Measurements from ENCODE around the gene KDM5A. TPM values are rescaled to one million over a fixed set of nuclear protein-coding genes. Genes with fewer than 3 reads are reported as not detected.
A peak's percentile ranks its signal among the peaks of the same experiment; 100 is the strongest.

The KDM5A gene
- total and polyA plus RNA-seq, 12 donors, result 5.5 to 104 (median 58.3) TPM

DNA sequence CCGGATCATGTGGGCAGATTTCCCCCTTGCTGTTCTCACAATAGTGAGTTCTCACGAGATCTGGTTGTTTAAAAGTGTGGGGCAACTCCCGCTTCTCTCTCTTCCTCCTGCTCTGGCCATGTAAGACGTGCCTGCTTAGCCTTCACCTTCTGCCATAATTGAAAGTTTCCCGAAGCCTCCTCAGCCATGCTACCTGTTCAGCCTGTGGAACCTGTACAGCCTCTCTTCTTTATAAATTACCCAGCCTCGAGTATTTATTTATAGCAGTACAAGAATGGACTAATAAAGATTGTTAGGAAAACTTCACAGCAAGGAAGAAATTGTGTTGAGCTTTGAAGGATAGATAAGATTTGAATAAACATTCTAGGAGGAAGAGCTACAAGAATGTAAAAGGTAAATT is 52.1 kb downstream of the KDM5A start:
- DNase-seq, result no peak
- H3K4me1 ChIP-seq (replicated peaks in 1 of 2), result peaks cover 11 to 30% of the 10 kb centered on the region in 2 donors
- no peak overlapping the region for H3K4me3 ChIP-seq
- H3K27ac ChIP-seq, result no peak overlapping the region
- intact Hi-C loops (cut with DNase I), result no loop called here
- no peak for TF ChIP-seq CTCF (IDR thresholded peaks at IDR 0.05)
- TF ChIP-seq POLR2A (IDR thresholded peaks at IDR 0.05), result no peak
- no peaks in the 10 kb centered on the region for H3K9me3 ChIP-seq (replicated peaks in 1 of 3)
- peaks cover 0 to 33% of the 10 kb centered on the region in 2 donors for H3K36me3 ChIP-seq (replicated peaks in 1 of 2)
- 88 to 92% (median 90%) methylated on average over 6 of the region's 6 CpGs for WGBS, 4 donors
- H3K27me3 ChIP-seq, result no peaks in the 10 kb centered on the region

- WGBS, 4 donors, result 74 to 100% (median 82%) methylated on average over 1 of the region's 1 CpG
- Histone ChIP-seq H3K4me1 (replicated peaks in 1 of 2) (peaks cover 0 to 15% of the 10 kb centered on the region in 2 donors), H3K36me3 (replicated peaks in 1 of 2) (peaks cover 0 to 38% of the 10 kb centered on the region in 2 donors), H3K4me3 (no peak overlapping the region), H3K9me3 (replicated peaks in 1 of 3) (no peaks in the 10 kb centered on the region), H3K27me3 (no peaks in the 10 kb centered on the region), H3K27ac (no peak overlapping the region)
- no peak for DNase-seq
- TF ChIP-seq POLR2A (IDR thresholded peaks at IDR 0.05), result no peak
- no peak for TF ChIP-seq CTCF (IDR thresholded peaks at IDR 0.05)
- intact Hi-C loops (cut with DNase I), result no loop called here
These were observed 55.0 kb downstream of the KDM5A start for GRCh38 chr12:334125-334524.

GRCh38 chr12:332581-333205 is 56.4 kb downstream of the KDM5A start:
- Histone ChIP-seq H3K27ac (peak overlapping the region in 2 of 5 donors; percentile 7 to 11), H3K27me3 (no peaks in the 10 kb centered on the region), H3K4me3 (no peak overlapping the region), H3K9me3 (replicated peaks in 1 of 3) (no peaks in the 10 kb centered on the region), H3K4me1 (replicated peaks in 1 of 2) (peaks cover 0 to 15% of the 10 kb centered on the region in 2 donors), H3K36me3 (replicated peaks in 1 of 2) (peaks cover 0 to 48% of the 10 kb centered on the region in 2 donors)
- intact Hi-C loops (cut with DNase I), result no loop called here
- WGBS, 4 donors, result 56 to 73% (median 71%) methylated on average over 2 of the region's 2 CpGs
- TF ChIP-seq CTCF (IDR thresholded peaks at IDR 0.05), result no peak
- TF ChIP-seq POLR2A (IDR thresholded peaks at IDR 0.05), result no peak
- DNase-seq, result no peak

DNA sequence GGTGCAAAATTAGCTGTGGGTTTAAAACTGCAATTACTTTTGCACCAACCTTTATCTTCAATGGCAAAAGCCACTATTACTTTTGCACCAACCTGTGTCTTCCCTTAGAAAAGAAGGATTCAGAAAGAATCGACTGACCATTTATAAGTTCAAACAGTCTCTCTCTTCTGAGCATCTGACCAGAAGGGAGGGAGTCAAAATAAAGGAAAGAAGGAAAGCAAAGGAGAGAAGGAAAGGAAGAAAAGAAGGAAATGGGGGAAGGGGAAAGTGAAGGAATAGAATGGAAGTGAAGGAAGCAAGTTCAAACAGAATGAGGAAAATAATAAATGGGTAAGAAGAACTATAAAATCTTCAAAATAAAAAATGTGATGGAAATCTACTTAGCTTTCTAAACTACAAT is 57.8 kb downstream of the KDM5A start:
- Histone ChIP-seq H3K9me3 (replicated peaks in 1 of 3) (no peaks in the 10 kb centered on the region), H3K36me3 (replicated peaks in 1 of 2) (peaks cover 0 to 55% of the 10 kb centered on the region in 2 donors), H3K4me3 (no peak overlapping the region), H3K27me3 (no peaks in the 10 kb centered on the region), H3K27ac (no peak overlapping the region), H3K4me1 (replicated peaks in 1 of 2) (peaks cover 0 to 15% of the 10 kb centered on the region in 2 donors)
- 88 to 100% (median 94%) methylated on average over 1 of the region's 1 CpG for WGBS, 4 donors
- intact Hi-C loops (cut with DNase I), result no loop called here
- no peak for TF ChIP-seq CTCF (IDR thresholded peaks at IDR 0.05)
- no peak for TF ChIP-seq POLR2A (IDR thresholded peaks at IDR 0.05)
- no peak for DNase-seq

All from adrenal gland (tissue), 12 donors.